HepG2 (cell line): ENCODE data around the gene UQCR11. TPM values are rescaled to one million over a fixed set of nuclear protein-coding genes. Genes with fewer than 3 reads are reported as not detected.
A peak's percentile ranks its signal among the peaks of the same experiment; 100 is the strongest.

ENCODE experiments used
- E2F5 ChIP-seq: sonication (generic); formaldehyde crosslinking; conservative IDR thresholded peaks from 2 replicates; pipeline ENCODE4 v1.4.0; 2020; ENCODE audit warnings: missing genetic modification reagents
- HNRNPL ChIP-seq: fragments of 200-400 bp; formaldehyde crosslinking; IDR thresholded peaks from 2 replicates; pipeline ENCODE4 v1.6.1; 2017; ENCODE audit warnings: mild to moderate bottlenecking, low read depth, low read length
- PATZ1 ChIP-seq: sonication (generic); formaldehyde crosslinking; IDR thresholded peaks from 2 replicates; pipeline ENCODE4 v1.4.0; 2020; ENCODE audit warnings: missing genetic modification reagents
- PHF8 ChIP-seq: sonication (generic); formaldehyde crosslinking; IDR thresholded peaks from 2 replicates; pipeline ENCODE4 v1.5.0; 2020; ENCODE audit warnings: missing genetic modification reagents
- REPIN1 ChIP-seq: sonication (generic); formaldehyde crosslinking; IDR thresholded peaks from 2 replicates; pipeline ENCODE4 v1.8.0; 2022; ENCODE audit warnings: missing genetic modification reagents, low read depth, mild to moderate bottlenecking, borderline replicate concordance
- SMARCC2 ChIP-seq: fragments of 450-650 bp; IDR thresholded peaks from 2 replicates; pipeline ENCODE4 v1.6.1; 2017; ENCODE audit warnings: antibody characterized with exemption, mild to moderate bottlenecking
- ZBTB40 ChIP-seq, 2 experiments: fragments of 450-650 bp in 1 of 2; sonication (generic) in 1 of 2; formaldehyde crosslinking in 1 of 2; IDR thresholded peaks; 2 replicates each; pipeline versions ENCODE4 v1.6.1 to v1.8.0; 2016 to 2022; ENCODE audit warnings: antibody characterized with exemption in 1 of 2, mild to moderate bottlenecking in 1 of 2, missing genetic modification reagents in 1 of 2
- ZFP91 ChIP-seq: sonication (generic); formaldehyde crosslinking; IDR thresholded peaks from 2 replicates; pipeline ENCODE4 v1.9.0; 2022; ENCODE audit warnings: missing genetic modification reagents, mild to moderate bottlenecking, borderline replicate concordance
- ZFX ChIP-seq: sonication (generic); formaldehyde crosslinking; IDR thresholded peaks from 2 replicates; pipeline ENCODE4 v1.4.0; 2020; ENCODE audit warnings: mild to moderate bottlenecking, low read depth, missing genetic modification reagents, moderate library complexity
- ZNF550 ChIP-seq: sonication (generic); formaldehyde crosslinking; IDR thresholded peaks from 2 replicates; pipeline ENCODE4 v1.4.0; 2020; ENCODE audit warnings: mild to moderate bottlenecking, missing genetic modification reagents, borderline replicate concordance
- polyA plus RNA-seq, 8 experiments: library from polyadenylated mRNA; depleted of rRNA in 3 of 8; stranded (reverse) in 7 of 8; unstranded in 1 of 8; fragments of >200 nt; fragmentation: Illumina TruSeq in 4 of 8; extraction: Trizol in 4 of 8; gene quantifications; 2 replicates each; pipeline versions ENCODE4 v1.2.1 to v1.2.3, GENCODE V29; 2011 to 2016; ENCODE audit warnings: low read depth in 4 of 8, missing spikeins in 1 of 8, mixed read lengths in 1 of 8; ENCODE audit not compliant: insufficient read depth in 1 of 8
- total RNA-seq, 5 experiments: library from RNA; depleted of rRNA; stranded (reverse); fragments of >200 nt; fragmentation: Illumina TruSeq; extraction: Trizol; gene quantifications; 2 replicates each; pipeline ENCODE4 v1.2.3, GENCODE V29; 2016; ENCODE audit warnings: low read depth in 1 of 5

UQCR11 gene
- total and polyA plus RNA-seq, 2 of the 13 experiments (the other 11 are each of a cell fraction or from before 2014, with no cell fraction given): 125 to 214 TPM

- TF ChIP-seq ZBTB40 (IDR thresholded peaks at IDR 0.05) (no peak), ZBTB40 (CRISPR knock-in tag; IDR thresholded peaks at IDR 0.05) (no peak), ZFP91 (CRISPR knock-in tag) (peak; percentile 47), REPIN1 (CRISPR knock-in tag) (peak; percentile 40; the same call in 1 of the 2 replicates), E2F5 (CRISPR knock-in tag) (no peak), ZNF550 (CRISPR knock-in tag) (no peak), PATZ1 (CRISPR knock-in tag) (peak; percentile 52; the same call in 1 of the 2 replicates), PHF8 (CRISPR knock-in tag) (peak; percentile 46), SMARCC2 (no peak), HNRNPL (peak; percentile 75), ZFX (no peak)
Measured at GRCh38 chr19:1592755-1593500, 12.3 kb downstream of the UQCR11 start, which contains the start of gene MBD3 (continued).
